HL-60 (cell line): Measurements from ENCODE around the gene FGD5.

Experiments
- DNase-seq, 2 experiments: peaks; one replicate each; pipeline ENCODE4 v3.0.0-alpha.2; 2010 to 2020; ENCODE audit warnings: low read depth in 1 of 2, low spot score in 1 of 2
- H3K27ac ChIP-seq: fragments of 250-450 bp; sonication (Bioruptor Pico); replicated peaks from 2 replicates; pipeline ENCODE4 v1.5.1; 2020; ENCODE audit warnings: mild to moderate bottlenecking, moderate library complexity
- H3K27me3 ChIP-seq: fragments of 250-450 bp; sonication (Bioruptor Pico); 2 replicates; pipeline ENCODE4 v1.5.1; 2021; ENCODE audit warnings: mild to moderate bottlenecking, moderate library complexity; ENCODE audit not compliant: insufficient read depth, poor library complexity, severe bottlenecking
- H3K4me3 ChIP-seq: replicated peaks from 2 replicates; pipeline ENCODE4 v1.5.1; 2011; ENCODE audit warnings: mild to moderate bottlenecking, control low read depth, low read length; ENCODE audit not compliant: insufficient read depth
- GABPA ChIP-seq: IDR thresholded peaks from 2 replicates; pipeline ENCODE4 v1.6.1; 2012; ENCODE audit warnings: low read depth
- POLR2AphosphoS5 ChIP-seq: IDR thresholded peaks from 2 replicates; pipeline ENCODE4 v1.6.1; 2012; ENCODE audit warnings: low read depth
- REST ChIP-seq: IDR thresholded peaks from 2 replicates; pipeline ENCODE4 v1.6.1; 2012; ENCODE audit warnings: low read depth; ENCODE audit not compliant: insufficient replicate concordance
- SPI1 ChIP-seq: IDR thresholded peaks from 2 replicates; pipeline ENCODE4 v1.6.1; 2012; ENCODE audit warnings: low read depth, mild to moderate bottlenecking, borderline replicate concordance
- TF ChIP-seq, protein P1 (sequence below): IDR thresholded peaks from one replicate; pipeline ENCODE4 v1.5.1; 2011; ENCODE audit warnings: low read length, control low read depth, inconsistent platforms; ENCODE audit not compliant: insufficient read depth

The FGD5 gene

GRCh38 chr3:14785207-14786155 is 33.3 kb upstream of the FGD5 start:
- DNase-seq = no peak
- TF ChIP-seq SPI1 (no peak), REST (no peak), POLR2AphosphoS5 (no peak), GABPA (no peak)
- TF ChIP-seq, protein P1, sequence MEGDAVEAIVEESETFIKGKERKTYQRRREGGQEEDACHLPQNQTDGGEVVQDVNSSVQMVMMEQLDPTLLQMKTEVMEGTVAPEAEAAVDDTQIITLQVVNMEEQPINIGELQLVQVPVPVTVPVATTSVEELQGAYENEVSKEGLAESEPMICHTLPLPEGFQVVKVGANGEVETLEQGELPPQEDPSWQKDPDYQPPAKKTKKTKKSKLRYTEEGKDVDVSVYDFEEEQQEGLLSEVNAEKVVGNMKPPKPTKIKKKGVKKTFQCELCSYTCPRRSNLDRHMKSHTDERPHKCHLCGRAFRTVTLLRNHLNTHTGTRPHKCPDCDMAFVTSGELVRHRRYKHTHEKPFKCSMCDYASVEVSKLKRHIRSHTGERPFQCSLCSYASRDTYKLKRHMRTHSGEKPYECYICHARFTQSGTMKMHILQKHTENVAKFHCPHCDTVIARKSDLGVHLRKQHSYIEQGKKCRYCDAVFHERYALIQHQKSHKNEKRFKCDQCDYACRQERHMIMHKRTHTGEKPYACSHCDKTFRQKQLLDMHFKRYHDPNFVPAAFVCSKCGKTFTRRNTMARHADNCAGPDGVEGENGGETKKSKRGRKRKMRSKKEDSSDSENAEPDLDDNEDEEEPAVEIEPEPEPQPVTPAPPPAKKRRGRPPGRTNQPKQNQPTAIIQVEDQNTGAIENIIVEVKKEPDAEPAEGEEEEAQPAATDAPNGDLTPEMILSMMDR = no peak
- H3K27ac ChIP-seq = no peak overlapping the region

DNA sequence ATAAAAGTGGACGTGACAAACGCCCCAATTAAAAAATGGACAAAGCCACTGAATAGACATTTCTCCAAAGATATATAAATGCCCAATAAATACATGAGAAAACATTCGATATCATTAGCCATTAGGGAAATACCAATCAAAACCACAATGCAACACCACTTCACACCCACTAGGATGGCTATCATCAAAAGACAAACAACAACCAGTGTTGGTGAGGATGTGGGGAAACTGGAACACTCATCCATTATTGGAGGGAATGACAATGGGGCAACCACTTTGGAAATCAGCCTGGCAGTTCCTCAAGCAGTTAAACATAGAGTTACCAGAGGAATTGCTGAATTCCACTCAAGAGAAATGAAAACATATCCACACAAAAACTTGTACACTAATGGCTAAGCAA is 32.4 kb upstream of the FGD5 start:
- DNase-seq = no peak
- Histone ChIP-seq H3K27ac (no peak overlapping the region), H3K27me3 (peaks cover 2% of the 10 kb centered on the region), H3K4me3 (no peak overlapping the region)
- TF ChIP-seq SPI1 = no peak
- TF ChIP-seq POLR2AphosphoS5 = no peak
- no peak for TF ChIP-seq REST
- no peak for TF ChIP-seq GABPA
- TF ChIP-seq, protein P1 = no peak

More at GRCh38 chr3:14785207-14786155, 33.3 kb upstream of the FGD5 start:
- no peak overlapping the region for H3K4me3 ChIP-seq
- no peaks in the 10 kb centered on the region for H3K27me3 ChIP-seq

- peaks cover 12% of the 10 kb centered on the region for H3K27me3 ChIP-seq
- TF ChIP-seq POLR2AphosphoS5 = no peak
- TF ChIP-seq, protein P1 = no peak
- no peak for TF ChIP-seq GABPA
- TF ChIP-seq SPI1 = no peak
- no peak for TF ChIP-seq REST
Observed at GRCh38 chr3:14787630-14788029, 31.1 kb upstream of the FGD5 start.

More at GRCh38 chr3:14787630-14788029, 31.1 kb upstream of the FGD5 start:
- no peak for DNase-seq
- no peak overlapping the region for H3K27ac ChIP-seq
- H3K4me3 ChIP-seq = no peak overlapping the region
